ENCODE data around the gene TXNRD2.
"Not testable (repeated sequence)": the region's sequence is repeated elsewhere in the genome, so short reads cannot be mapped to it uniquely, and the experiment has no call there.

Gene TXNRD2

GRCh38 chr22:19888131-19888746, 53.4 kb downstream of the TXNRD2 start:
- DNase-seq (ENCODE audit: low spot score), result no peak

GRCh38 chr22:19887256-19887985, 54.2 kb downstream of the TXNRD2 start:
- DNase-seq (ENCODE audit: low spot score), result no peak

GRCh38 chr22:19886605-19887255, 54.9 kb downstream of the TXNRD2 start:
- DNase-seq (ENCODE audit: low spot score), result no peak

DNA sequence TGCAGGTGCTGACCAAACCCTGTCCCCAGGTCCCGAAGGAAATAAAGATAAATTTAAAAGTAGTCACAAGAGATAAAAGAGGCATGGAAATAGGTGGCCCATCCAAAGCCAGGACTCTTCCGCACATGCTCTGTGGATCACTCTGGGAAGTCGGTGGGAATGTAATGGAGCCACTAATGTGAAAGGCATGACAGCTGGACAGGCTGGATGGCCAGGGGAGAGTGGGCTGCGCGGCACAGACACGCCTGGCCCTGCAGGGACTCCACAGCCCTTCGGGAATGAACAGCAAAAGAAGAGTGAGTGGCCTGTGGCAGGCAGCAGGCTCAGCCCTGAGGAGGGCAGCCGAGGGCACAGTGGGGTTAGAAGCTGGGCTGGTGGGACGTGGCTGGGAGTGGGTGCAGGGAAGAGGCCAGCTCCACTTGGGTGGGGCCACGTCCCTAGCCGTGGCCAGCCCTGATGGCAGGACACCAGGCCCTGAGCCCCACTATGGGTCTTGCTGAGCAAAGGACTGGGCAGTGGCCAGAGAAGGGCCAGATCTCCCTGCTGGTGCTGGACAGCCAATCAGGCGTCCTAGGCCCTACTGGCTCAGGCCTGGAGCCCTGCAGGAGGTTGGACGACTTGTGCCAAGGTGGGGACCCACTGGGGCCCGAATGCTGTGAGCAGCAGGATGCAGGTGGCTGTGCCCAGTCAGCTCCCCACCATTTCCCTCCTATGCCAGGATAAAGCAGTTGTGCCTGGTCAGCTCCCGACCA, 55.6 kb downstream of the TXNRD2 start:
- no peak for DNase-seq (ENCODE audit: low spot score)

DNA sequence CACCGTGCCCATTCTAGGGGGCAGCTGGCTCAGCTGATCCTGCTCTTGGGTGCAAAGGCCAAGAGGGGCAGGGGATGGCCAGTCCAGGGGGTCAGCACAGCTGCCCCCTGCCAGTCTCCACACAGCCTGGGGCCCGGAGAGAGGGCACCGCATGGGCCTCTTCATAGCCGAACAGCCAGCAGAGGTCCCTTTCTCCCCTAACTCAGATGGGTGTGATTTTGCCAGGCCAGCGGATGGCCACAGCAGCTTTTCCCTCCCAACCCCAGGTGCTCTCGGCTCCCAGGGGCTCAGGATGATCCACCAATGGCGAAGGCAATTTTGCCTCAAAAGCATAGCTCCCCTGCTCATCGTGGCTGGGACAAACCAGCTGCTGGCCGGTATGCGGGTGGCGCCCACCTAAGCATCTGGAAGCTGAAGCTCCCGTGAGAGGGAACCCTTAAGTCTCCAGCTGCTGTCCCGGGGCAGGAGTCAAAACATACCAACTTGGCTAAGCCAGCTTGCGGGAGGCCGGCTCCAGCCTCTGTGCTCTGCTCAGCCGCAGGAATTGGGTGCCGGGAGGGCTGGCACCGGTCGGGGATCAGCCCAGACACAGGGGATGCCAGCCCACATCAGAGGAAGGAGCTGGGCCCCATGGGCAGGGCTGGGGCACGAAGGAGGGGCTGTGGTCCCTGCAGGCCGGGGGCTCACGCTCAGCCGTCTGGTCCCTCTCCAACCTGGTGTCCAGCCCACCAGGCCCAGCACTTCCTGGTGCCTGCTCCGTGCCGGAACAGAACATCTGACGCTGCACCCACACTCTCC, 56.5 kb downstream of the TXNRD2 start:
- no peak for DNase-seq (ENCODE audit: low spot score)

DNA sequence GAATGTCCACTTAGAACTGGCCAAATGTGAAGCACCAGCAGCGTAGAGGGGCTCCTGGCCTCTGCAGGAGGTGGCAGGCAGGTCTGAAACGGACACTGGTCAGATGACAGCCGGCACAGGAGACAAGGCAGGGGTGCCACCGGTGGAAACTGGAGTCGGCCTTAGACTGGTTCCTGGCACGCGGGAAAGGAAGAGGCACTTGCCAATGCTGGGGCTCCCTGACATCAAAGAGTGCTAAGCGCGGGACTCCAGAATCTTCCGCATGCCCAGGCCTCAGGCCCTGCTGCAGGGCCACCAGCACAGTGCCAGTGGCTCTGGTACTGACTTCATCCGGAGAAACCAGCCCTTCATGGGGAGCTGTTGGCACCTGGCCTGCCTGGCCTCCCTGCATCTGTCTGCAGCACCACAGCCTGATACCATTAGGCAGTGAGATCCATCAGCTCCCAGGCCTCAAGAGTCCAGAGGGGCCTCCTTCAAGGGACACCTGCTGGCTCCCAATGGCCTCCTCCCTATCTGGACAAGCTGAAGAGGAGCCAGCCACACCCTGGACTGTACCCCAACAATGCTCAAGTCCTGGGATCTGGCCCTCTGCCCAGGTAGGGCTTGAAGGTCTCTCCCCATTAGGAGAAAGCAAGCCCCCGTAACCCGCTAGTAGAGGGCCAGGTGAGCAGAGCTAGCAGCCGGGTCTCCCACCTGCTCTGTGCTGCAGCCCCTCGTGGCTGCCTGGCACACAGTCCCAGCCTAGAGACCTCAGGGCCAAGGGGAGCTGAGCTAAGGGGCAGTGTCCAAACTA, 57.3 kb downstream of the TXNRD2 start:
- no peak for DNase-seq (ENCODE audit: low spot score)

DNA sequence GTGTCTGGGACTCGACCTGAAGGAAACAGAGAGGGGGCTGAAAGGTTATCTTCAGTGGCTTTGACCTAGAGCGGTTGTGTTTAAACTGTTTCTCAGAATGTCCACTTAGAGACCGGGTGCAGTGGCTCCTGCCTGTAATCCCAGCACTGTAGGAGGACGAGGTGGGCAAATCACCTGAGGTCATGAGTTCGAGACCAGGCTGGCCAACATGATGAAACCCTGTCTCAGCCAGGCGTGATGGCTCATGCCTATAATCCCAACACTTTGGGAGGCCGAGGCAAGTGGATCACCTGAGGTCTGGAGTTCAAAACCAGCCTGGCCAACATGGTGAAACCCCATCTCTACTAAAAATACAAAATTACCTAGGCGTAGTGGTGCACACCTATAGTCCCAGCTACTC, 58.2 kb downstream of the TXNRD2 start:
- not testable (repeated sequence) for DNase-seq (ENCODE audit: low spot score)

DNA sequence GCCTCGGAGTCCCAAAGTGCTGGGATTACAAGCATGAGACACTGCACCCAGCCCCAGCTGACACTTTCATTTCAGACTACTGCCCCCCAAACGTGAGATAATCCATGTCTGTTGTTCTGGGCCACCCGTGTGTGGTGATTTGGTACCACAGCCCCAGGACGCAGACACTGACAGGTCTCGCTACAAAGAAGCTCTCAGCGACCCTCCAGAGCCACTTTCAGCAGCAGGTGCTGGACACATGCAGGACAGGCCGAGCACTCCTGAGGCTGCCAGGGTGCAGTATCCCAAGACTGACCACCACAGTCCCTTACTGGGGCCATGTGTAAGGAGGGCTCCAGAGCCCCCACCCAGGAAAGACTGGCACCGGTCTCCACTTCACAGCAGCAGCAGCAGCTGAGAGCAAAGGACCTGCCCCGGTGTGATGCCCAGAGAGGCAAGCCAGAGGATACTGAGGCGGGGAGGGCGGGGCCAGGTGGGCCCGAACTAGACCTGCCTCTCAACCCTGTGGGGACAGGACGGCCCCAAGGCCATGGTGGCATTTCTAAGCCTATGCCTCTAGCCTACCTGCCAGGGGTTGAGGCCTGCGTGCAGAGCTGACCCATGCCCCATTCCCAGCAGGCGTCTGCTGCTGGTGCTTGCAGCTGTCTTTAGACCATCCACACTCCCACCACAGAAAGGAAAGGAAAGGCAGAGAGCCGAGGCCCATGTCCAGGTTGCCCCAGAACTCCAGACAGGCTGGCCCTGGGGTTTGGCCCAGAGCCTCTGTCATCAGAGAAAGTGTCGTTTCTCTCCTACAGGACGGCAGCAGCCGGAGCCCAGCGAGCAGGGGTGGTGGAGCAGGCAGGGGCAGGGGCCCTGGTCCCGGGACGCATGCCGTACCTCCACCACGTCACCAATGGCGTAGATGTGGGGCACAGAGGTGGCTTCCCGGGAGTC, 58.9 kb downstream of the TXNRD2 start:
- no peak for DNase-seq (ENCODE audit: low spot score)

DNA sequence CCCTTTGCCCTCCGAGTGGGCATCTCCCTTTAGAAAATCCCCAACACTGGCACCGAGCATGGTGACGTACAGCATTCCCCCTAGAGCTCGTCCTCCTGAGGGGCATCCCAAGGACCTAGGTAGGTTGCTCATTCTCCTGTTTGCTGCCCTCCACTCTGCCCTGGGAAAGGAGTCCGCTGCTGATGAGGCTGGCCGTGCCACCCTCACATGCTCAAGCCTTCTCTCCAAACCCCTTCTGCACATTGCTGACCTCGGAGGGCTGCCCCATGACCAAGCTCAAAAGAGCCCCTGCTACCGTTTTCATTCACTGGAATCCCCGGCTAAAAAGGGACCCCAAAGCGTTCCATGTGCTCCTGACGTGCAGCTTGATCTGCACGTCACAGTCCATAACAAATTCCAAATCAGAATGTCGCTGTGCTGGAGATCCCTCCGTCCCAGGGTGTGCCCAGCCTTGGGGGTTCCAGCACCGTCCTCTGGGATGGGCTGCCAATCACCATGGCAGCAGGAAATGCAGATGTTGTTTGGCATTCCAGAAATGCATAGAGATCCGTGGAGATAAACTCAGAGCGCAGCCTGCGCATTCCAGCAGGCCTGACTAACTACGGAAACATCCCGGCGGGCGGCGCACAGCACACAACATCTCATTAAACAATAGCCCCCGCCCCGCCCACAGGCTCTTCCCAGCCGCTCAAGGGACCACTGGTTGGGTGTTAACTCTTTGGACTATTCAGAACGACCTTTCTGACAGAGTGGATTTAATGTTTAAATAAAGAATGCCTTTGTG, 60.6 kb downstream of the TXNRD2 start:
- DNase-seq (ENCODE audit: low spot score), result no peak

GRCh38 chr22:19879992-19880785, 61.4 kb downstream of the TXNRD2 start:
- DNase-seq (ENCODE audit: low spot score), result no peak

DNA sequence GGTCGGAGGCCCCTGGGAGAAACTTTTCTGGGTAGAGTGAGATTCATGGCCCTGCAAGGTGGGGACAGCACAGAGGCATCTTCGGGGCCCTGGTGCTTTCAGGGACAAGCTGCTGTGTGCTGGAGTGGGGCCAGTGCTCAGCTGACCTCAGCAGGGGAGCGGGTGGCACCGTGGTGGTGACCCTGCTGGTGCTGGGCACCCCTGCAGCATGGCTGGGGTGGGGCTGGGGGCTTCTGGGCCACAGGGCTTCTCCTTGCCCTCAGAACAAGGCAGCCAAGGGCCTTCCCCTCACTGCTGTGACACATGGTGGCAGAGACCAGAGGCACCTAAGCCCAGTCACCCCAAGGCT, 62.0 kb downstream of the TXNRD2 start:
- no peak for DNase-seq (ENCODE audit: low spot score)

DNA sequence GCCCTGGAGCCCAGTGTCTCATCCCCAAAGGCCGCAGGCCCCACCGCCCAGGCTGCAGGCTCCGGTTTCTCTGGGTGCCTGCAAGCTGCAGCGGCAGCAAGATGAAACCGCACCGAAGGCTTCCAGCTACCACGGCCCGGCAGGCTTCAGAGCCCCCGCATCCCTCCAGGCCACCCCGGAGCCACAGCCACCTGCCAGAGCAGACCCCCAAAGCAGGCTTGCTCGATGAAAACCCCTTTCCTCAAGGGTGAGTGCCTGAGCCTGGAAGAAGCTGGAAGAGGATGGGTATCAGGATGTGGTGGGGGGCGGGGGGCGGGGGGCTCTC, 62.4 kb downstream of the TXNRD2 start:
- DNase-seq (ENCODE audit: low spot score), result no peak

DNA sequence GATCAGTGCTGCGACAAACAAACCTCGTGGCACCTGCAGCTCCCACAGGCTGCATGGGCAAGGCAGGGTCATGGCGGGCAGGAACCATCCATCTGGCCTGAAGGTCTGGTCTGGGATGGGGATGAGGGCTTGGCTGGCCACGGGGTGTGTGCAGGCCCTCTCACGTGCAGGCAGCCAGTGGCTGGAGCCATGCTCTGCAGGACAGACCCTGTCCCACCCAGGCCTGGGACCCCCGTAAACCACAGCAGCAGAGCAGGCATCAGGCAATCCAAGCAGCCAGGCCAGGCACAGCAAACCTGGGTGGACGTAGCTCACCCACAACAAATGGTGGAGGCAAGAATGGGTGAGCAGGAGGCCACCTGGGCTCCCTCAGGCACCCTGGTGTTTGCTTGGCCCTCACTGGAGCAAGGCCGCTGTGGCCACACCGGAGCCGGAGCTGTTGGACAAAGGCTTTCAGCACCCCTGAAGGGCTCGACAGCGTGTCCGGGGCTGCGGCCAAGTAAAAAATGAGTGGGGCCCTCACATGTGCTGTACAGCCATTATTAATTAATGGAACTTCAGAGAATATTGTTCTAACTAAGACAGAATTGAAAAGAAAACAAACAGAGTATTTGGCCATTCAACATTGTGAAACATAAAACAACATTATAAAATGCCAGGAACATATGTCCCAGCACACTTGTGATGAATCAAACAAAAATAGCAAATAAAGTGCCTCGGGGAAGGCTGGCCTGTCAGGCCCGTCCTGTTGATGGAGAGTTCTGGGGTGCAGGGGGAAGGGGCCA, 63.0 kb downstream of the TXNRD2 start:
- no peak for DNase-seq (ENCODE audit: low spot score)

DNA sequence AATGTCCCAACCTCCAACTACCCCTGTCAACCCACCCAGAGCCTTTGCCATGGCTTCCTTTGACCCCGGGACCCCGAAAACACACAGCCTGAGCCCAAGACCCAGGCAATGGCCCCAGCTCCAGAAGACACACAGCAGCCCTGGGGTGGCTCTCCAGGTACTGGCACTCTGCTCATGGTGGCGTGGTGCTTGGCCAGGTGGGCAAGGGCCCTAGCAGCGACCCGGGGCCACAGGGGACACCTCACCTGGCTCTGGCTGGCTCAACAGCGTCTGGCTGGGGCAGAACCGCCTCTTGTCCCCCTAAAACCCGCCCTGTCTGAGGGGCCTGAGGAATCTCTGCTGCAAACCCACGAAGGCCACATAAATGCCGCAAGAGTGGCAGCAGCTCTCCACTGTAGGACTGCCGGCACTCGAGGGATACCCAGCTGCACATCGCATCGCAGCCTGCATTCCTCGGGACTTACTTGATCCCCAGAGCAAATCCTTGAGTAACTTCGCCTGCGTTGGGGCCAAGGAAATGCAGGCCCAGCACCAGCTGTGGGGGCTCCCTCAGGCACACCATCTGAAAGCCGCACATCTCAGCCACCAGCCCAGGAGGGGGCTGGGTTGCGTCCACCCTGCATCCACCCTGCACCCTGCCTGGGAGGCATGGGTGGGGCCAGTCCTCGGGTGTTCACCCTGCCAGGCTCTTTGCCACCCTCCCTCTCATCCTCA, 63.8 kb downstream of the TXNRD2 start:
- DNase-seq (ENCODE audit: low spot score), result no peak

DNA sequence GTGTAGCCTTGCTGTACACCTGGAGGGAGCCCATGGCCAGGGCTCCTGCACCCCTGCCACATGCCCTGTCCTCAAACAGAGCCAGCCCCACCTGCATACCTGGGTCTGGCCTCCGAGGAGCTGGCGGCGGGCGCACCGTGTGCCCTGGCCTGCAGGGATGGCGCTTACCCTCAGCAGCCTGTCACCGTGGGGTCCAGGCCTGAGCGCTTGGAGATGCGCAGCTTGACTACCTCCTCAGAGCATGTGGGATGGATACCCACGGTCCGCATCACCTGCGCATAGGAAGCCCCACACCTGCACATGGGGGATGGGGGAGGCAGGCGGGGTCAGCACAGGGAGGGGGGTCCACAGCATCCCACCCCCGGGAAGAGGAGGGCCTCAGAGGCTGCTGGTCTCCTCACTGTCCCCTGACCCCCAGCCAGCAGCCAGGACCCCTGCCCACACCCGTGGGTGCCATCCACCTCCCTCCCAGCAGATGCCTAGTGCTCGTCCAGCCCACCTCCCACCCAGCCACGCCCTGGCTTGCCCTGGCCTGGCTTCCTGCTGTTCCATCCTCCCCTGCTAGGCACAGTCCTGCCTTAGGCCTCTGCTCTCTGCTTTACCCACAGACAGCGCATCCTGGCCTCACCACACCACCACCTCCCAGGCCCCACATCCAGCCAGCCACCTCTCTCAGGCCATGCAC, 64.5 kb downstream of the TXNRD2 start:
- DNase-seq (ENCODE audit: low spot score), result no peak

- no peak for DNase-seq (ENCODE audit: low spot score)
Observed at GRCh38 chr22:19876314-19876940, 65.2 kb downstream of the TXNRD2 start.
